SU-DHL-6 (cell line): ENCODE results near the gene CSH1.
A peak's percentile ranks its signal among the peaks of the same experiment; 100 is the strongest.

Source experiments
- EZH2phosphoT487 ChIP-seq: fragments of 200-600 bp; sonication (generic), shearing (Covaris generic); conservative IDR thresholded peaks from 2 replicates; pipeline ENCODE4 v1.6.1; 2018; ENCODE audit warnings: mild to moderate bottlenecking, antibody characterized with exemption, low read length, moderate library complexity, mixed read lengths
- TF ChIP-seq, protein P1 (sequence below): fragments of 200-600 bp; sonication (generic); IDR thresholded peaks from one replicate; pipeline ENCODE4 v1.5.1; 2017; ENCODE audit warnings: antibody characterized with exemption, mild to moderate bottlenecking, low read length, moderate library complexity; ENCODE audit not compliant: insufficient read depth, poor library complexity, severe bottlenecking

DNA sequence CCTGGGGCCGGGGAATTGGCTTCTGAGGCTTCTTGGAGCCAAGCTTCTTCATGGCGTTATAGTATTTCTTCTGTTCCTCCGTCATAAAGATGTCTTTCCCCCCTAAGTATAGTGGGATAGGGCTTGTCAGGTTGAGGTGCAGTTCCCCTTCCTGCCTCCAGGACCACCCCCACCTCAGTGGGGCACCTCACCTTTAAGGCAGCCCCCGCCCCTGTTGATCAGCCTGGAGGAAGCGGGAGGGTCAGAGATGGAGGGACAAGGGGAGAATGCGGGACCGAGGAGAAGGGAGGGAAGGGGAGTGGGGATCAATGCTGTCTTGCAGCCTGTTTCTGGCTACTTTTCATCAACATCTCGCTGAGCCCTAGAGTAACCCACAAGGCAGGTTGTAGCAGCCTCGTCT lies 47.4 kb upstream of the CSH1 start:
- TF ChIP-seq, protein P1, sequence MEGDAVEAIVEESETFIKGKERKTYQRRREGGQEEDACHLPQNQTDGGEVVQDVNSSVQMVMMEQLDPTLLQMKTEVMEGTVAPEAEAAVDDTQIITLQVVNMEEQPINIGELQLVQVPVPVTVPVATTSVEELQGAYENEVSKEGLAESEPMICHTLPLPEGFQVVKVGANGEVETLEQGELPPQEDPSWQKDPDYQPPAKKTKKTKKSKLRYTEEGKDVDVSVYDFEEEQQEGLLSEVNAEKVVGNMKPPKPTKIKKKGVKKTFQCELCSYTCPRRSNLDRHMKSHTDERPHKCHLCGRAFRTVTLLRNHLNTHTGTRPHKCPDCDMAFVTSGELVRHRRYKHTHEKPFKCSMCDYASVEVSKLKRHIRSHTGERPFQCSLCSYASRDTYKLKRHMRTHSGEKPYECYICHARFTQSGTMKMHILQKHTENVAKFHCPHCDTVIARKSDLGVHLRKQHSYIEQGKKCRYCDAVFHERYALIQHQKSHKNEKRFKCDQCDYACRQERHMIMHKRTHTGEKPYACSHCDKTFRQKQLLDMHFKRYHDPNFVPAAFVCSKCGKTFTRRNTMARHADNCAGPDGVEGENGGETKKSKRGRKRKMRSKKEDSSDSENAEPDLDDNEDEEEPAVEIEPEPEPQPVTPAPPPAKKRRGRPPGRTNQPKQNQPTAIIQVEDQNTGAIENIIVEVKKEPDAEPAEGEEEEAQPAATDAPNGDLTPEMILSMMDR, result peak; percentile 16
- TF ChIP-seq EZH2phosphoT487, result no peak
